Muscle layer of duodenum (tissue), 2 donors: ENCODE results near the gene ADGRA1.

Source experiments
- H3K27ac ChIP-seq: one replicate; pipeline ENCODE4 v1.7.0; 2013; ENCODE audit warnings: mild to moderate bottlenecking, low read length
- H3K27me3 ChIP-seq: one replicate; pipeline ENCODE4 v1.7.0; 2013; ENCODE audit warnings: low read depth, mild to moderate bottlenecking, control low read depth, low read length
- H3K36me3 ChIP-seq, 2 donors: one replicate each; pipeline ENCODE4 v1.7.0; 2013; ENCODE audit warnings: low read length in 2 of 2, control low read depth in 1 of 2, mild to moderate bottlenecking in 1 of 2; ENCODE audit not compliant: insufficient read depth in 2 of 2, control insufficient read depth in 1 of 2
- H3K4me1 ChIP-seq, 2 donors: one replicate each; pipeline ENCODE4 v1.7.0; 2013; ENCODE audit warnings: low read length in 2 of 2, mild to moderate bottlenecking in 2 of 2, control low read depth in 1 of 2, moderate library complexity in 1 of 2; ENCODE audit not compliant: insufficient read depth in 2 of 2, control insufficient read depth in 1 of 2
- H3K4me3 ChIP-seq, 2 donors: one replicate each; pipeline ENCODE4 v1.7.0; 2013; ENCODE audit warnings: low read length in 2 of 2, low read depth in 1 of 2, mild to moderate bottlenecking in 1 of 2
- H3K9me3 ChIP-seq, 2 donors: one replicate each; pipeline ENCODE4 v1.7.0; 2013; ENCODE audit warnings: low read length in 2 of 2, control low read depth in 1 of 2, mild to moderate bottlenecking in 1 of 2; ENCODE audit not compliant: control insufficient read depth in 1 of 2
- donor health status: healthy.

Gene ADGRA1

GRCh38 chr10:133088956-133089800 lies 1.5 kb downstream of the ADGRA1 start:
- Histone ChIP-seq H3K36me3 (no peaks in the 10 kb centered on the region), H3K9me3 (no peaks in the 10 kb centered on the region), H3K27me3 (peaks cover 8% of the 10 kb centered on the region), H3K27ac (no peak overlapping the region), H3K4me3 (no peak overlapping the region), H3K4me1 (peaks cover 0 to 15% of the 10 kb centered on the region in 2 donors)

- Histone ChIP-seq H3K4me3 (no peak overlapping the region), H3K27ac (no peak overlapping the region), H3K36me3 (no peaks in the 10 kb centered on the region), H3K9me3 (no peaks in the 10 kb centered on the region), H3K4me1 (peaks cover 0 to 15% of the 10 kb centered on the region in 2 donors), H3K27me3 (peaks cover 8% of the 10 kb centered on the region)
These were observed 2.4 kb downstream of the ADGRA1 start for GRCh38 chr10:133090101-133090500.

- H3K9me3 ChIP-seq, result no peaks in the 10 kb centered on the region
- H3K27ac ChIP-seq, result no peak overlapping the region
- peaks cover 0 to 15% of the 10 kb centered on the region in 2 donors for H3K4me1 ChIP-seq
- H3K36me3 ChIP-seq, result no peaks in the 10 kb centered on the region
- H3K4me3 ChIP-seq, result no peak overlapping the region
- H3K27me3 ChIP-seq, result peaks cover 8% of the 10 kb centered on the region
These were observed 2.9 kb downstream of the ADGRA1 start for GRCh38 chr10:133090654-133091053.

GRCh38 chr10:133091316-133091715 lies 3.6 kb downstream of the ADGRA1 start:
- H3K4me3 ChIP-seq, result no peak overlapping the region
- peaks cover 8% of the 10 kb centered on the region for H3K27me3 ChIP-seq
- peaks cover 0 to 15% of the 10 kb centered on the region in 2 donors for H3K4me1 ChIP-seq
- H3K9me3 ChIP-seq, result no peaks in the 10 kb centered on the region
- no peaks in the 10 kb centered on the region for H3K36me3 ChIP-seq
- H3K27ac ChIP-seq, result no peak overlapping the region

GRCh38 chr10:133093291-133093690 lies 5.6 kb downstream of the ADGRA1 start:
- H3K4me1 ChIP-seq, result peaks cover 0 to 4% of the 10 kb centered on the region in 2 donors
- H3K27me3 ChIP-seq, result no peaks in the 10 kb centered on the region
- no peak overlapping the region for H3K4me3 ChIP-seq
- H3K27ac ChIP-seq, result no peak overlapping the region
- no peaks in the 10 kb centered on the region for H3K36me3 ChIP-seq
- H3K9me3 ChIP-seq, result no peaks in the 10 kb centered on the region

GRCh38 chr10:133094286-133094685 lies 6.6 kb downstream of the ADGRA1 start:
- H3K36me3 ChIP-seq, result no peaks in the 10 kb centered on the region
- no peaks in the 10 kb centered on the region for H3K9me3 ChIP-seq
- H3K4me1 ChIP-seq, result no peaks in the 10 kb centered on the region
- H3K27ac ChIP-seq, result no peak overlapping the region
- no peak overlapping the region for H3K4me3 ChIP-seq
- H3K27me3 ChIP-seq, result no peaks in the 10 kb centered on the region

- H3K27me3 ChIP-seq, result no peaks in the 10 kb centered on the region
These were observed 7.1 kb downstream of the ADGRA1 start for GRCh38 chr10:133094866-133095265.

GRCh38 chr10:133095586-133095985 lies 7.9 kb downstream of the ADGRA1 start:
- Histone ChIP-seq H3K27ac (no peak overlapping the region), H3K4me1 (peaks cover 0 to under 1% of the 10 kb centered on the region in 2 donors), H3K9me3 (no peaks in the 10 kb centered on the region), H3K27me3 (no peaks in the 10 kb centered on the region), H3K4me3 (no peak overlapping the region), H3K36me3 (no peaks in the 10 kb centered on the region)

More at GRCh38 chr10:133094866-133095265, 7.1 kb downstream of the ADGRA1 start:
- H3K4me1 ChIP-seq, result no peaks in the 10 kb centered on the region
- H3K36me3 ChIP-seq, result no peaks in the 10 kb centered on the region
- H3K27ac ChIP-seq, result no peak overlapping the region
- no peaks in the 10 kb centered on the region for H3K9me3 ChIP-seq
- no peak overlapping the region for H3K4me3 ChIP-seq

GRCh38 chr10:133096616-133097269 lies 9.0 kb downstream of the ADGRA1 start:
- peaks cover 0 to 7% of the 10 kb centered on the region in 2 donors for H3K4me1 ChIP-seq
- no peaks in the 10 kb centered on the region for H3K9me3 ChIP-seq
- H3K36me3 ChIP-seq, result no peaks in the 10 kb centered on the region
- no peak overlapping the region for H3K4me3 ChIP-seq
- no peak overlapping the region for H3K27ac ChIP-seq
- no peaks in the 10 kb centered on the region for H3K27me3 ChIP-seq

- Histone ChIP-seq H3K27me3 (no peaks in the 10 kb centered on the region), H3K9me3 (no peaks in the 10 kb centered on the region)
These were observed 9.7 kb downstream of the ADGRA1 start for GRCh38 chr10:133097418-133097817.

GRCh38 chr10:133097961-133098360 lies 10.2 kb downstream of the ADGRA1 start:
- H3K4me1 ChIP-seq, result peaks cover 0 to 7% of the 10 kb centered on the region in 2 donors
- no peak overlapping the region for H3K4me3 ChIP-seq
- no peak overlapping the region for H3K27ac ChIP-seq
- H3K36me3 ChIP-seq, result no peaks in the 10 kb centered on the region
- H3K9me3 ChIP-seq, result no peaks in the 10 kb centered on the region
- no peaks in the 10 kb centered on the region for H3K27me3 ChIP-seq

More at GRCh38 chr10:133097418-133097817, 9.7 kb downstream of the ADGRA1 start:
- Histone ChIP-seq H3K4me3 (no peak overlapping the region), H3K27ac (no peak overlapping the region), H3K4me1 (peaks cover 0 to 7% of the 10 kb centered on the region in 2 donors), H3K36me3 (no peaks in the 10 kb centered on the region)
